Measurements from ENCODE around the gene UNC5A.

DNA sequence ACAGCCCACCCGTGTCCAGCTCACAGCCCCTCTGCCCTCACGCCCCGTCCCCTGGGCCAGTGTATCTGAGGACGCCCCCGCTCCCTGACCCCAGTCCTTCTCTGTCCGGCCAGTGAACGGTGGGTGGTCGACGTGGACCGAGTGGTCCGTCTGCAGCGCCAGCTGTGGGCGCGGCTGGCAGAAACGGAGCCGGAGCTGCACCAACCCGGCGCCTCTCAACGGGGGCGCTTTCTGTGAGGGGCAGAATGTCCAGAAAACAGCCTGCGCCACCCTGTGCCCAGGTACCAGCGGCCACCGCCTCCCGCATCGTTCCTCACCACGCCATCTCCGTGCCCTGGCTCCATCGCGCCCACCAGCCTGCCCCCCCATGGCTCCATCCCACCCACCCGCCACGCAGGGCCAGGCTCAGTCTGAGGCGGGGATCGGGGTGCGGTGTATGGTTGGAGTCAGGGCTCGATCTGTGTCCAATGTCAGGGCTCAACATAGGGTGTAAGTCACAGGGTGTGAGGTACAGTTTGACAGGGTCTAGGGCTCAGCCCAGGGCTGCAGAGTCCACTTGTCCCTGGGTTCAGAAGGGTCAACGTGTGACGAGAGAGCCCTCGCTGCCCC, 59.2 kb downstream of the UNC5A start:
- TF ChIP-seq, protein P1, sequence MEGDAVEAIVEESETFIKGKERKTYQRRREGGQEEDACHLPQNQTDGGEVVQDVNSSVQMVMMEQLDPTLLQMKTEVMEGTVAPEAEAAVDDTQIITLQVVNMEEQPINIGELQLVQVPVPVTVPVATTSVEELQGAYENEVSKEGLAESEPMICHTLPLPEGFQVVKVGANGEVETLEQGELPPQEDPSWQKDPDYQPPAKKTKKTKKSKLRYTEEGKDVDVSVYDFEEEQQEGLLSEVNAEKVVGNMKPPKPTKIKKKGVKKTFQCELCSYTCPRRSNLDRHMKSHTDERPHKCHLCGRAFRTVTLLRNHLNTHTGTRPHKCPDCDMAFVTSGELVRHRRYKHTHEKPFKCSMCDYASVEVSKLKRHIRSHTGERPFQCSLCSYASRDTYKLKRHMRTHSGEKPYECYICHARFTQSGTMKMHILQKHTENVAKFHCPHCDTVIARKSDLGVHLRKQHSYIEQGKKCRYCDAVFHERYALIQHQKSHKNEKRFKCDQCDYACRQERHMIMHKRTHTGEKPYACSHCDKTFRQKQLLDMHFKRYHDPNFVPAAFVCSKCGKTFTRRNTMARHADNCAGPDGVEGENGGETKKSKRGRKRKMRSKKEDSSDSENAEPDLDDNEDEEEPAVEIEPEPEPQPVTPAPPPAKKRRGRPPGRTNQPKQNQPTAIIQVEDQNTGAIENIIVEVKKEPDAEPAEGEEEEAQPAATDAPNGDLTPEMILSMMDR (IDR thresholded peaks at IDR 0.05), result no peak
- TF ChIP-seq POLR2A (IDR thresholded peaks at IDR 0.05), result no peak

Data from uterus (tissue), 2 donors.